Thyroid gland (tissue), 4 donors: Measurements from ENCODE around the gene STK31. TPM values are rescaled to one million over a fixed set of nuclear protein-coding genes. Genes with fewer than 3 reads are reported as not detected.

Experiments used
- DNase-seq, 2 donors: peaks; one replicate each; pipeline ENCODE4 v3.0.0-alpha.2; 2019
- H3K27ac ChIP-seq, 3 donors: fragments of 200-600 bp; sonication (generic); 1 replicate in 2 of 3; 2 replicates in 1 of 3; pipeline ENCODE4 v1.5.1; 2016 to 2019; ENCODE audit warnings: mild to moderate bottlenecking in 1 of 3, moderate library complexity in 1 of 3
- H3K27me3 ChIP-seq: fragments of 200-600 bp; sonication (generic); one replicate; pipeline ENCODE4 v1.5.1; 2019
- H3K36me3 ChIP-seq, 2 donors: fragments of 200-600 bp; sonication (generic); one replicate each; pipeline ENCODE4 v1.5.1; 2016 to 2019
- H3K4me1 ChIP-seq, 2 donors: fragments of 200-600 bp; sonication (generic); one replicate each; pipeline ENCODE4 v1.5.1; 2017 to 2019
- H3K4me3 ChIP-seq, 3 donors: fragments of 200-600 bp; sonication (generic); replicated peaks in 1 of 3; 1 replicate in 2 of 3; 2 replicates in 1 of 3; pipeline ENCODE4 v1.5.1; 2016; ENCODE audit warnings: mild to moderate bottlenecking in 1 of 3
- H3K9me3 ChIP-seq: fragments of 200-600 bp; sonication (generic); one replicate; pipeline ENCODE4 v1.5.1; 2017
- CTCF ChIP-seq, 6 experiments: fragments of 200-600 bp in 3 of 6; fragments of 450-650 bp in 3 of 6; sonication (generic) in 3 of 6; IDR thresholded peaks; one replicate each; pipeline ENCODE4 v1.5.1; 2016 to 2019; ENCODE audit warnings: antibody characterized with exemption in 6 of 6, mild to moderate bottlenecking in 2 of 6, inconsistent platforms in 1 of 6, moderate library complexity in 1 of 6
- POLR2A ChIP-seq, 2 donors: fragments of 450-650 bp; IDR thresholded peaks; one replicate each; pipeline ENCODE4 v1.6.1; 2017; ENCODE audit warnings: antibody characterized with exemption in 2 of 2, mild to moderate bottlenecking in 2 of 2, moderate library complexity in 1 of 2
- WGBS, 2 donors: methylation state at CpG; one replicate each; pipeline ENCODE4 v1.1.5; 2017; 5-methylcytosine and 5-hydroxymethylcytosine counted together
- intact Hi-C: fragments of 100-400 bp; cut with DNase I; formaldehyde crosslinking; loops from one replicate; pipeline ENCODE4 v1.15.1; 2023
- total RNA-seq, 4 donors: library from RNA; depleted of rRNA; stranded (reverse); fragments of >200 nt; gene quantifications; one replicate each; pipeline ENCODE4 v1.2.3, GENCODE V29; 2016

STK31 gene
- total RNA-seq, 4 donors from 2014 or later: 0.27 to 2.3 (median 0.70) TPM

- TF ChIP-seq CTCF (IDR thresholded peaks at IDR 0.05) (no peak), POLR2A (IDR thresholded peaks at IDR 0.05) (no peak)
- intact Hi-C loops: no loop called here
- peak; percentile 8 to 17 for DNase-seq
- 62 to 65% methylated on average over 2 of the region's 2 CpGs for WGBS, 2 donors
- H3K9me3 ChIP-seq: no peaks in the 10 kb centered on the region
- no peak overlapping the region for H3K27ac ChIP-seq
- H3K4me1 ChIP-seq: no peaks in the 10 kb centered on the region
- peaks cover 0 to 7% of the 10 kb centered on the region in 2 donors for H3K36me3 ChIP-seq
- H3K4me3 ChIP-seq: no peak overlapping the region
- no peaks in the 10 kb centered on the region for H3K27me3 ChIP-seq
Measured at GRCh38 chr7:23687011-23687410, 23.0 kb upstream of the STK31 start.

- H3K4me3 ChIP-seq: no peak overlapping the region
- H3K27me3 ChIP-seq: no peaks in the 10 kb centered on the region
- H3K27ac ChIP-seq: no peak overlapping the region
- H3K4me1 ChIP-seq: no peaks in the 10 kb centered on the region
- 94 to 96% methylated on average over 4 of the region's 4 CpGs for WGBS, 2 donors
- peaks cover 5 to 7% of the 10 kb centered on the region in 2 donors for H3K36me3 ChIP-seq
- H3K9me3 ChIP-seq: no peaks in the 10 kb centered on the region
- intact Hi-C loops: no loop called here
- TF ChIP-seq POLR2A (IDR thresholded peaks at IDR 0.05): no peak
- no peak for TF ChIP-seq CTCF (IDR thresholded peaks at IDR 0.05)
- DNase-seq: no peak
Measured at GRCh38 chr7:23689165-23689564, 20.9 kb upstream of the STK31 start.

GRCh38 chr7:23691320-23691719 is 18.7 kb upstream of the STK31 start:
- Histone ChIP-seq H3K4me3 (no peak overlapping the region), H3K27ac (no peak overlapping the region), H3K9me3 (no peaks in the 10 kb centered on the region), H3K36me3 (peaks cover 5 to 11% of the 10 kb centered on the region in 2 donors), H3K27me3 (no peaks in the 10 kb centered on the region), H3K4me1 (no peaks in the 10 kb centered on the region)
- intact Hi-C loops: no loop called here
- no peak for TF ChIP-seq CTCF (IDR thresholded peaks at IDR 0.05)
- TF ChIP-seq POLR2A (IDR thresholded peaks at IDR 0.05): no peak
- WGBS, 2 donors: 92 to 93% methylated on average over 4 of the region's 4 CpGs
- DNase-seq: no peak

- H3K9me3 ChIP-seq: no peaks in the 10 kb centered on the region
- intact Hi-C loops: no loop called here
- H3K27me3 ChIP-seq: no peaks in the 10 kb centered on the region
- no peak overlapping the region for H3K4me3 ChIP-seq
- H3K4me1 ChIP-seq: no peaks in the 10 kb centered on the region
- DNase-seq: no peak
- peaks cover 5 to 11% of the 10 kb centered on the region in 2 donors for H3K36me3 ChIP-seq
- no peak overlapping the region for H3K27ac ChIP-seq
- TF ChIP-seq POLR2A (IDR thresholded peaks at IDR 0.05) (no peak), CTCF (IDR thresholded peaks at IDR 0.05) (no peak)
Measured at GRCh38 chr7:23693224-23693623, 16.8 kb upstream of the STK31 start.

GRCh38 chr7:23696916-23697441 is 13.0 kb upstream of the STK31 start:
- DNase-seq: peak; percentile 44 to 60
- WGBS, 2 donors: 25 to 33% methylated on average over 5 to 7 of the region's 7 CpGs
- peak in 5 of 6 experiments; percentile 14 to 61 (median 33) for TF ChIP-seq CTCF (IDR thresholded peaks at IDR 0.05)
- TF ChIP-seq POLR2A (IDR thresholded peaks at IDR 0.05): no peak
- Histone ChIP-seq H3K4me1 (no peaks in the 10 kb centered on the region), H3K9me3 (no peaks in the 10 kb centered on the region), H3K4me3 (no peak overlapping the region), H3K27me3 (no peaks in the 10 kb centered on the region), H3K27ac (no peak overlapping the region), H3K36me3 (peaks cover 4 to 5% of the 10 kb centered on the region in 2 donors)
- intact Hi-C loops: no loop called here
